Osteoblast (primary cell): Measurements from ENCODE around the gene INAFM2. TPM values are rescaled to one million over a fixed set of nuclear protein-coding genes. Genes with fewer than 3 reads are reported as not detected.

Source experiments
- DNase-seq: peaks from one replicate; pipeline ENCODE4 v3.0.0; 2011; ENCODE audit warnings: low spot score, mixed read lengths; ENCODE audit not compliant: insufficient read length; ENCODE audit errors: missing footprints
- H2AFZ ChIP-seq: 2 replicates; pipeline ENCODE4 v1.6.0; 2011; ENCODE audit warnings: mild to moderate bottlenecking, low read length
- H3K27ac ChIP-seq: 2 replicates; pipeline ENCODE4 v1.5.1; 2011; ENCODE audit warnings: mild to moderate bottlenecking, low read depth, low read length, moderate library complexity
- H3K27me3 ChIP-seq: 2 replicates; pipeline ENCODE4 v1.6.0; 2012; ENCODE audit warnings: mild to moderate bottlenecking, control low read depth, inconsistent platforms, low read length, moderate library complexity; ENCODE audit not compliant: insufficient read depth
- H3K36me3 ChIP-seq: 2 replicates; pipeline ENCODE4 v1.5.1; 2011; ENCODE audit warnings: mild to moderate bottlenecking, low read length, control low read depth, moderate library complexity; ENCODE audit not compliant: insufficient read depth
- H3K4me1 ChIP-seq: 2 replicates; pipeline ENCODE4 v1.5.1; 2011; ENCODE audit warnings: mild to moderate bottlenecking, low read length, control low read depth, moderate library complexity; ENCODE audit not compliant: insufficient read depth
- H3K4me2 ChIP-seq: 2 replicates; pipeline ENCODE4 v1.6.0; 2011; ENCODE audit warnings: mild to moderate bottlenecking, low read length; ENCODE audit not compliant: insufficient read depth
- H3K4me3 ChIP-seq: fragments of 200-600 bp; sonication (generic); 3 replicates; pipeline ENCODE4 v1.5.1; 2012; ENCODE audit warnings: mild to moderate bottlenecking, low read length, inconsistent platforms; ENCODE audit not compliant: insufficient read depth
- H3K79me2 ChIP-seq: 2 replicates; pipeline ENCODE4 v1.6.0; 2012; ENCODE audit warnings: mild to moderate bottlenecking, low read length, control low read depth, inconsistent platforms; ENCODE audit not compliant: insufficient read depth
- H3K9me3 ChIP-seq: 2 replicates; pipeline ENCODE4 v1.5.1; 2011; ENCODE audit warnings: low read depth, low read length, control low read depth
- H4K20me1 ChIP-seq: 2 replicates; pipeline ENCODE4 v1.6.0; 2012; ENCODE audit warnings: mild to moderate bottlenecking, low read length, control low read depth; ENCODE audit not compliant: insufficient read depth
- total RNA-seq: library from RNA; depleted of rRNA; stranded (reverse); fragments of >200 nt; gene quantifications from 2 replicates; pipeline ENCODE4 v1.2.3, GENCODE V29; 2012
- TF ChIP-seq, protein P1 (sequence below): IDR thresholded peaks from 2 replicates; pipeline ENCODE4 v1.5.1; 2011; ENCODE audit warnings: mild to moderate bottlenecking, low read depth, low read length, moderate library complexity; ENCODE audit errors: extremely low read depth

Gene INAFM2
- total RNA-seq, 1 donor: 17.7 TPM

DNA sequence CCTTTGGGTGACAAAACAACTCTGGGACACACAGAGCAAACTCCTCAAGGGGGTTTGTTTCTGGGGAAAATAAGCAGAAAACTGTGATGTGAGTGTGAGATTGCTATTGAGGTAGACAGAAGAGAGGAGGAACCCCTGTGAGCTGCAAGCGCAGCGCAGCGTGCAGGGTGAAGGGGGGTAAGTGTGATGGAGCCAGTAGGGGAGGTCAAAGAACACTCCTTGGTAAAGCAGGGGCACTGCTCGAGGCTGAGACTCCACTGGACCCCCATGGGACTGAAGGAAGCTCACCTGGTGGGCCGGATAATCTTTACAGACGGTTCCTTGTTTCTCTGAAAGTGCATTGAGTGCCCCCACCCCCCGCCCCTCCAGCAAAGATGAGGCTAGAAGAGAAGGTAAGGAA lies 7.5 kb downstream of the INAFM2 start:
- no peak overlapping the region for H3K4me2 ChIP-seq
- H3K4me1 ChIP-seq: peaks cover 60% of the 10 kb centered on the region
- H3K27ac ChIP-seq: no peak overlapping the region
- H3K9me3 ChIP-seq: no peaks in the 10 kb centered on the region
- TF ChIP-seq, protein P1, sequence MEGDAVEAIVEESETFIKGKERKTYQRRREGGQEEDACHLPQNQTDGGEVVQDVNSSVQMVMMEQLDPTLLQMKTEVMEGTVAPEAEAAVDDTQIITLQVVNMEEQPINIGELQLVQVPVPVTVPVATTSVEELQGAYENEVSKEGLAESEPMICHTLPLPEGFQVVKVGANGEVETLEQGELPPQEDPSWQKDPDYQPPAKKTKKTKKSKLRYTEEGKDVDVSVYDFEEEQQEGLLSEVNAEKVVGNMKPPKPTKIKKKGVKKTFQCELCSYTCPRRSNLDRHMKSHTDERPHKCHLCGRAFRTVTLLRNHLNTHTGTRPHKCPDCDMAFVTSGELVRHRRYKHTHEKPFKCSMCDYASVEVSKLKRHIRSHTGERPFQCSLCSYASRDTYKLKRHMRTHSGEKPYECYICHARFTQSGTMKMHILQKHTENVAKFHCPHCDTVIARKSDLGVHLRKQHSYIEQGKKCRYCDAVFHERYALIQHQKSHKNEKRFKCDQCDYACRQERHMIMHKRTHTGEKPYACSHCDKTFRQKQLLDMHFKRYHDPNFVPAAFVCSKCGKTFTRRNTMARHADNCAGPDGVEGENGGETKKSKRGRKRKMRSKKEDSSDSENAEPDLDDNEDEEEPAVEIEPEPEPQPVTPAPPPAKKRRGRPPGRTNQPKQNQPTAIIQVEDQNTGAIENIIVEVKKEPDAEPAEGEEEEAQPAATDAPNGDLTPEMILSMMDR: no peak
- H3K27me3 ChIP-seq: no peaks in the 10 kb centered on the region
- no peaks in the 10 kb centered on the region for H4K20me1 ChIP-seq
- peaks cover 27% of the 10 kb centered on the region for H3K36me3 ChIP-seq
- peaks cover 21% of the 10 kb centered on the region for H3K79me2 ChIP-seq
- peak; percentile 11 for DNase-seq
- no peak overlapping the region for H3K4me3 ChIP-seq
- no peak overlapping the region for H2AFZ ChIP-seq

DNA sequence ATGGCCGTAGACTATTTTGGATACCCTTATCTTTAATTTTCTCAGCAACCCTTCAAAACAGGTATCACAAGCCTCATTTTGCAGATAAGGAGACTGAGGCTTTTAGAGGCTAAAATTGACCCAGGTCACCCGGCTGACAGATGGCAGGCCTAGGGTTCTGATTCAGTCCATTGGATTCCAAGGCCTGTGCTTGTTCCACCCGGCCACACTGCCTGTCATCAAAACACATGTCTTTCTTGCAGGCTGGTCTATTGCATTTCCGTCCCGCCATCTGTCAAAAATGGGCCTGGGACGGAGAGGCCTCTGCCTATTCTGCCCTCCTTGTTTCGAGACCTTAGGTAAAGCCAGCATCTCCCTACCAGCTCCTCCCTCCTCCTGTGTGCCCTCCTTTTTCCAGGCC lies 8.1 kb downstream of the INAFM2 start:
- Histone ChIP-seq H3K27me3 (no peaks in the 10 kb centered on the region), H3K9me3 (no peaks in the 10 kb centered on the region), H3K27ac (no peak overlapping the region), H3K4me1 (peaks cover 59% of the 10 kb centered on the region), H4K20me1 (no peaks in the 10 kb centered on the region), H3K79me2 (peaks cover 15% of the 10 kb centered on the region), H2AFZ (no peak overlapping the region), H3K4me3 (no peak overlapping the region), H3K36me3 (peaks cover 24% of the 10 kb centered on the region), H3K4me2 (no peak overlapping the region)
- DNase-seq: no peak
- TF ChIP-seq, protein P1: no peak

DNA sequence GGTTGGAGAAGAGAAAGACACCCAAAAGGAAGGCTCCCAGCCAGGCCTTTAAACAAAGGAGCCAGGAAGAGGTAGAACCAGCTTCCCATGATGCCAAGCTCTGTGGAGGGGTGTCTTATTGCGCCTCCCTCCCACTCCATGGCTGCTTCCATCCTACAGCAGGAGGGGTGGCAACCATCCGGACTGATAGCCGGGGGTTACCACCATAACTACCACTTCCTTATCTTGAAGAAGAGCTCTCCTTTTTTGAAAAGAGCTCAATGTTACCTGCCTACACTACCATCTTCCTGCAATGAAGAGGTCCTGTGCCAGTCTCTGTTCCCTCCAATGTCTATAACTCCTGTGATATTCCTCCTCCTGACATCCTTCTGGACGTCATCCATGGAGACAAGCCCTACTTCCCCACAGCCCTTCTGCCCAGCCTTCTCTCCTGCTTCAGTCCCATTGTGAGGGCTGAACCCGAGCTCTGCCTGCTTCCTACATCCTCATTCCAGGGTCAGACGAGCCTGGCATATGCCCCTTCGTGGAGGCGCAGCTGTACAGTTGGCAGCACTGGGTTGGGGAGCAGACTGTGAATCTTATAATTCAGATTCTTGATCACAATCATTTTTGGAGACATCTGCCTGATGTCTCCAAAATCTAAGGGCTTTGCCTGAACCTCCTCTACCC lies 8.8 kb downstream of the INAFM2 start:
- H4K20me1 ChIP-seq: no peaks in the 10 kb centered on the region
- TF ChIP-seq, protein P1: no peak
- no peak overlapping the region for H3K27ac ChIP-seq
- peaks cover 24% of the 10 kb centered on the region for H3K36me3 ChIP-seq
- no peaks in the 10 kb centered on the region for H3K27me3 ChIP-seq
- H3K79me2 ChIP-seq: peaks cover 9% of the 10 kb centered on the region
- H3K9me3 ChIP-seq: no peaks in the 10 kb centered on the region
- H3K4me1 ChIP-seq: peaks cover 54% of the 10 kb centered on the region
- H3K4me2 ChIP-seq: no peak overlapping the region
- no peak overlapping the region for H2AFZ ChIP-seq
- DNase-seq: no peak
- no peak overlapping the region for H3K4me3 ChIP-seq

DNA sequence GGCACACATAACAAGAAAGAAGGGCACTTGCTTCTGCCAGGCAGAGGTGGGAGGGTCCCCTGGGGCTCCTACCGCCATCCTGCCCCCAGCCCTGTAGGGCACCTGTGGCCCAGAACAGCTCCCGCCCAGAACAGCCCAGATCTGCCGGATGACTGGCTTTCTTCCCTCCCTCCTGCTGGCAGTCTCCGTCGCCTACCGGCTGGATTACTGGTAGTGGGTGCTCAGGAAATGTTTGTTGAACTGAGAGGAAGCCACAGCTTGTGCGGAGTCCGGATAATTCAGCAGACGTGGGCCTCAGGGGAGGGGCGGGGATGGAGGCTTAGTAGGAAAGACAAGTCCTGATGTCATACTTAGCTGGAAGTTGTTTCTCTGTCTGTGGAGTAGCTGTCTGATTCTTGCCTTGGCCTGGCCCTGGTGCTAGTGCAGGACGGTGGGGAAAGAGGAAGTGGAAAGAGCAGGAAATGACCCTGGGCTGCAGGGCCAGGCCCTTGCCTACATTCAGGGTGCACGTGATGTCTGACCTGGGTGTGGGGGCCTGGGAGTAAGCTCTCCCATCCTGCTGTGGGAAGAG lies 10.5 kb downstream of the INAFM2 start:
- Histone ChIP-seq H3K36me3 (peaks cover 15% of the 10 kb centered on the region), H3K4me3 (peak overlapping the region; percentile 31), H3K4me2 (peak overlapping the region; percentile 36), H3K4me1 (peaks cover 54% of the 10 kb centered on the region), H3K27me3 (no peaks in the 10 kb centered on the region), H2AFZ (no peak overlapping the region), H3K9me3 (no peaks in the 10 kb centered on the region), H3K27ac (peak overlapping the region; percentile 82), H3K79me2 (peaks cover 15% of the 10 kb centered on the region), H4K20me1 (no peaks in the 10 kb centered on the region)
- TF ChIP-seq, protein P1: no peak
- peak; percentile 95 for DNase-seq
